GM20431 (cell line): ENCODE results near the gene PALD1.

Experiments used
- in situ Hi-C: fragments of 300-500 bp; cut with MseI, MboI; formaldehyde crosslinking; loops from one replicate; pipeline ENCODE4 v1.15.0; 2020; ENCODE audit warnings: low sequenced_read_pairs; ENCODE audit not compliant: unreplicated experiment

PALD1 gene

GRCh38 chr10:70500812-70501301, 22.3 kb downstream of the PALD1 start:
- in situ Hi-C loops: no loop called here

- in situ Hi-C loops: no loop called here
Observed at GRCh38 chr10:70502406-70502805, 23.8 kb downstream of the PALD1 start.

- in situ Hi-C loops: no loop called here
Observed at GRCh38 chr10:70503776-70504175, 25.2 kb downstream of the PALD1 start.

GRCh38 chr10:70504521-70505358, 26.2 kb downstream of the PALD1 start:
- in situ Hi-C loops: no loop called here

GRCh38 chr10:70505908-70506307, 27.3 kb downstream of the PALD1 start:
- in situ Hi-C loops: no loop called here

- in situ Hi-C loops: no loop called here
Observed at GRCh38 chr10:70507966-70508365, 29.4 kb downstream of the PALD1 start.

GRCh38 chr10:70508912-70509756, 30.6 kb downstream of the PALD1 start:
- in situ Hi-C loops: no loop called here

- in situ Hi-C loops: no loop called here
Observed at GRCh38 chr10:70509757-70510147, 31.2 kb downstream of the PALD1 start.

- in situ Hi-C loops: no loop called here
Observed at GRCh38 chr10:70510453-70510852, 31.9 kb downstream of the PALD1 start.

GRCh38 chr10:70510904-70511303, 32.3 kb downstream of the PALD1 start:
- in situ Hi-C loops: no loop called here

GRCh38 chr10:70512149-70512639, 33.6 kb downstream of the PALD1 start:
- in situ Hi-C loops: no loop called here

- in situ Hi-C loops: no loop called here
Observed at GRCh38 chr10:70513848-70514309, 35.3 kb downstream of the PALD1 start.

- in situ Hi-C loops: no loop called here
Observed at GRCh38 chr10:70514591-70514990, 36.0 kb downstream of the PALD1 start.

GRCh38 chr10:70515035-70515667, 36.6 kb downstream of the PALD1 start:
- in situ Hi-C loops: no loop called here

GRCh38 chr10:70518695-70519094, 40.1 kb downstream of the PALD1 start:
- in situ Hi-C loops: no loop called here

GRCh38 chr10:70523057-70523456, 44.5 kb downstream of the PALD1 start:
- in situ Hi-C loops: no loop called here

- in situ Hi-C loops: no loop called here
Observed at GRCh38 chr10:70523549-70523948, 45.0 kb downstream of the PALD1 start.

- in situ Hi-C loops: no loop called here
Observed at GRCh38 chr10:70528314-70528713, 49.7 kb downstream of the PALD1 start.

GRCh38 chr10:70528741-70529362, 50.3 kb downstream of the PALD1 start:
- in situ Hi-C loops: no loop called here

GRCh38 chr10:70529848-70530247, 51.3 kb downstream of the PALD1 start:
- in situ Hi-C loops: no loop called here
